ENCODE data around the gene SYT5. TPM values are rescaled to one million over a fixed set of nuclear protein-coding genes. Genes with fewer than 3 reads are reported as not detected.

SYT5 gene
- total RNA-seq, 4 donors from 2014 or later, result 0.48 to 9.6 (median 0.96) TPM; not detected in 1

- Histone ChIP-seq H3K36me3 (no peaks in the 10 kb centered on the region), H3K9me3 (no peaks in the 10 kb centered on the region), H3K4me1 (no peaks in the 10 kb centered on the region), H3K27ac (no peak overlapping the region), H3K4me3 (no peak overlapping the region), H3K27me3 (peaks cover 18% of the 10 kb centered on the region)
- 81% methylated on average over 12 of the region's 12 CpGs; no CpG with 5 or more reads in 1 of the 2 donors for WGBS, 2 donors (ENCODE audit: low coverage in 1 of 2)
- TF ChIP-seq POLR2AphosphoS5 (IDR thresholded peaks at IDR 0.05) (no peak), CTCF (IDR thresholded peaks at IDR 0.05) (no peak), EP300 (IDR thresholded peaks at IDR 0.05; ENCODE audit: low read depth) (no peak), POLR2A (IDR thresholded peaks at IDR 0.05) (no peak)
- no peak for DNase-seq
- intact Hi-C loops (cut with DNase I; ENCODE audit: low total_unique reads), result no loop called here
- in situ Hi-C loops (cut with MboI; ENCODE audit: low pct_ligation_motif_present in 1 of 4, low pct_unique_long_range_greater_than_20kb in 1 of 4, low sequenced_read_pairs in 3 of 4), result no loop called here
Measured at GRCh38 chr19:55186080-55186479, 6.0 kb upstream of the SYT5 start.

GRCh38 chr19:55181740-55182139 lies 1.7 kb upstream of the SYT5 start:
- H3K27ac ChIP-seq, result no peak overlapping the region
- no peak for DNase-seq
- H3K27me3 ChIP-seq, result peaks cover 62% of the 10 kb centered on the region
- WGBS, 2 donors (ENCODE audit: low coverage in 1 of 2), result 94% methylated on average over 20 of the region's 20 CpGs; no CpG with 5 or more reads in 1 of the 2 donors
- H3K36me3 ChIP-seq, result no peaks in the 10 kb centered on the region
- peaks cover 11 to 17% (median 15%) of the 10 kb centered on the region in 4 donors for H3K4me1 ChIP-seq
- no peak overlapping the region for H3K4me3 ChIP-seq
- no peaks in the 10 kb centered on the region for H3K9me3 ChIP-seq
- intact Hi-C loops (cut with DNase I; ENCODE audit: low total_unique reads) (no loop called here), in situ Hi-C loops (cut with MboI; ENCODE audit: low pct_ligation_motif_present in 1 of 4, low pct_unique_long_range_greater_than_20kb in 1 of 4, low sequenced_read_pairs in 3 of 4) (no loop called here)
- TF ChIP-seq EP300 (IDR thresholded peaks at IDR 0.05; ENCODE audit: low read depth) (no peak), POLR2AphosphoS5 (IDR thresholded peaks at IDR 0.05) (no peak), CTCF (IDR thresholded peaks at IDR 0.05) (no peak)

GRCh38 chr19:55178781-55179599 lies 1.1 kb downstream of the SYT5 start:
- H3K27me3 ChIP-seq, result peaks cover 89% of the 10 kb centered on the region
- H3K36me3 ChIP-seq, result no peaks in the 10 kb centered on the region
- no peak for TF ChIP-seq EP300 (IDR thresholded peaks at IDR 0.05; ENCODE audit: low read depth)
- no peak for TF ChIP-seq POLR2AphosphoS5 (IDR thresholded peaks at IDR 0.05)
- no peak for TF ChIP-seq CTCF (IDR thresholded peaks at IDR 0.05)
- no peak for TF ChIP-seq POLR2A (IDR thresholded peaks at IDR 0.05)
- intact Hi-C loops (cut with DNase I; ENCODE audit: low total_unique reads) (no loop called here), in situ Hi-C loops (cut with MboI; ENCODE audit: low pct_ligation_motif_present in 1 of 4, low pct_unique_long_range_greater_than_20kb in 1 of 4, low sequenced_read_pairs in 3 of 4) (no loop called here)
- peaks cover 11 to 21% (median 16%) of the 10 kb centered on the region in 4 donors for H3K4me1 ChIP-seq
- H3K9me3 ChIP-seq, result no peaks in the 10 kb centered on the region
- 16% methylated on average over 42 of the region's 61 CpGs; no CpG with 5 or more reads in 1 of the 2 donors for WGBS, 2 donors (ENCODE audit: low coverage in 1 of 2)
- DNase-seq, result peak; percentile 68
- no peak overlapping the region for H3K27ac ChIP-seq
- peak overlapping the region in 2 of 4 donors; percentile 9 to 10 for H3K4me3 ChIP-seq

GRCh38 chr19:55176076-55176475 lies 4.0 kb downstream of the SYT5 start:
- TF ChIP-seq POLR2AphosphoS5 (IDR thresholded peaks at IDR 0.05) (no peak), POLR2A (IDR thresholded peaks at IDR 0.05) (no peak), CTCF (IDR thresholded peaks at IDR 0.05) (no peak), EP300 (IDR thresholded peaks at IDR 0.05; ENCODE audit: low read depth) (no peak)
- intact Hi-C loops (cut with DNase I; ENCODE audit: low total_unique reads), result no loop called here
- no peaks in the 10 kb centered on the region for H3K9me3 ChIP-seq
- H3K4me1 ChIP-seq, result peaks cover 18 to 28% (median 26%) of the 10 kb centered on the region in 4 donors
- H3K27me3 ChIP-seq, result peaks cover 100% of the 10 kb centered on the region
- in situ Hi-C loops (cut with MboI; ENCODE audit: low pct_ligation_motif_present in 1 of 4, low pct_unique_long_range_greater_than_20kb in 1 of 4, low sequenced_read_pairs in 3 of 4), result no loop called here
- no peak overlapping the region for H3K4me3 ChIP-seq
- 23% methylated on average over 2 of the region's 2 CpGs; no CpG with 5 or more reads in 1 of the 2 donors for WGBS, 2 donors (ENCODE audit: low coverage in 1 of 2)
- no peak for DNase-seq
- no peak overlapping the region for H3K27ac ChIP-seq
- no peaks in the 10 kb centered on the region for H3K36me3 ChIP-seq

Data from transverse colon (tissue), 4 donors.